Progenitor cell of endocrine pancreas (in vitro differentiated cells): ENCODE data around the gene RAB31. TPM values are rescaled to one million over a fixed set of nuclear protein-coding genes. Genes with fewer than 3 reads are reported as not detected.

Experiments
- DNase-seq: peaks from one replicate; pipeline ENCODE4 v3.0.0; 2021; ENCODE audit warnings: low spot score; ENCODE audit not compliant: unreplicated experiment
- H3K27ac Mint-ChIP-seq: 2 replicates; pipeline ENCODE4 v1.8.0; 2021; ENCODE audit warnings: mild to moderate bottlenecking, moderate library complexity, mixed read lengths
- H3K27me3 Mint-ChIP-seq: 2 replicates; pipeline ENCODE4 v1.8.0; 2021; ENCODE audit warnings: mixed read lengths
- H3K36me3 Mint-ChIP-seq: 2 replicates; pipeline ENCODE4 v1.8.0; 2022; ENCODE audit warnings: mixed read lengths; ENCODE audit not compliant: insufficient read depth
- H3K4me1 Mint-ChIP-seq: 2 replicates; pipeline ENCODE4 v1.8.0; 2021; ENCODE audit warnings: low read depth, mixed read lengths
- H3K4me3 Mint-ChIP-seq: 2 replicates; pipeline ENCODE4 v1.8.0; 2021; ENCODE audit warnings: low read depth, mild to moderate bottlenecking, moderate library complexity, mixed read lengths
- H3K9me3 Mint-ChIP-seq: 2 replicates; pipeline ENCODE4 v1.8.0; 2021; ENCODE audit warnings: low read depth, mixed read lengths
- CTCF ChIP-seq: fragments of 200-600 bp; sonication (generic); IDR thresholded peaks from one replicate; pipeline ENCODE4 v1.5.0; 2021; ENCODE audit warnings: antibody characterized with exemption, mild to moderate bottlenecking; ENCODE audit not compliant: unreplicated experiment
- total RNA-seq: library from RNA; stranded (reverse); gene quantifications from 2 replicates; pipeline ENCODE4 v1.2.1, GENCODE V29; 2021

Gene RAB31
- total RNA-seq, 1 donor from 2014 or later: 2.9 TPM

GRCh38 chr18:9874728-9875127 is 166.6 kb downstream of the RAB31 start:
- TF ChIP-seq CTCF: no peak
- DNase-seq: no peak
- Mint-ChIP-seq H3K27ac (no peak overlapping the region), H3K27me3 (peaks cover 9% of the 10 kb centered on the region), H3K4me3 (no peak overlapping the region), H3K9me3 (peaks cover 6% of the 10 kb centered on the region), H3K36me3 (no peaks in the 10 kb centered on the region), H3K4me1 (peaks cover 23% of the 10 kb centered on the region)

DNA sequence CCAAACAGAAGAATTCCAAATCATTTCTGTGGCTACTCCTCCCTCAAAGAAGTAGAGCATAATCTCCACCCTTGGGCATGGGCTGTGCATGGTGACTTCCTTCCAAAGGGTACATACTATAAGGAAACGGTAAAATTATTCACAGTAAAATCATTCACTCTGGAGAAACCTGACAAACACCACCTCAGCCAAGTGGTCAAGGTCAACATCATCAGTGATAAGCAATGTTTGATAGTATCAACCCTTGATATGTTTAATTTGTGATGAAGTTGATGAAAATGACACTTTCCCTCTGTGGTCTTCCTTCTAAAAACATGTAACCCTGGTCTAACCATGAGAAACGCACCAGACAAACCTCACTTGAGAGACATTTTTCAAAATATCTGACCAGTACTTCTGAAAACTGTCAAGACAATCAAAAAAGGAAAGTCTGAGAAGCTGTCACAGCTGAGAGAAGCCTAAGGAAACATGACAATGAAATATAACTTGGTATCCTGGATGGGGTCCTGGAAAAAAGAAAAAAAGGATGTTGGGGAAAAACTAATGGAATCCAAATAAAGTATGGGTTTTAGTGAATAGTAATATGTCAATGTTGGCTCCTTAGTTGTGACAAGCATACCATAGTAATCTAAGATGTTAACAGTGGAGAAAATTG is 168.2 kb downstream of the RAB31 start:
- no peaks in the 10 kb centered on the region for H3K36me3 Mint-ChIP-seq
- peaks cover 3% of the 10 kb centered on the region for H3K27me3 Mint-ChIP-seq
- H3K4me3 Mint-ChIP-seq: no peak overlapping the region
- H3K4me1 Mint-ChIP-seq: peaks cover 14% of the 10 kb centered on the region
- peaks cover 6% of the 10 kb centered on the region for H3K9me3 Mint-ChIP-seq
- H3K27ac Mint-ChIP-seq: peak overlapping the region; percentile 86
- DNase-seq: no peak
- TF ChIP-seq CTCF: no peak

DNA sequence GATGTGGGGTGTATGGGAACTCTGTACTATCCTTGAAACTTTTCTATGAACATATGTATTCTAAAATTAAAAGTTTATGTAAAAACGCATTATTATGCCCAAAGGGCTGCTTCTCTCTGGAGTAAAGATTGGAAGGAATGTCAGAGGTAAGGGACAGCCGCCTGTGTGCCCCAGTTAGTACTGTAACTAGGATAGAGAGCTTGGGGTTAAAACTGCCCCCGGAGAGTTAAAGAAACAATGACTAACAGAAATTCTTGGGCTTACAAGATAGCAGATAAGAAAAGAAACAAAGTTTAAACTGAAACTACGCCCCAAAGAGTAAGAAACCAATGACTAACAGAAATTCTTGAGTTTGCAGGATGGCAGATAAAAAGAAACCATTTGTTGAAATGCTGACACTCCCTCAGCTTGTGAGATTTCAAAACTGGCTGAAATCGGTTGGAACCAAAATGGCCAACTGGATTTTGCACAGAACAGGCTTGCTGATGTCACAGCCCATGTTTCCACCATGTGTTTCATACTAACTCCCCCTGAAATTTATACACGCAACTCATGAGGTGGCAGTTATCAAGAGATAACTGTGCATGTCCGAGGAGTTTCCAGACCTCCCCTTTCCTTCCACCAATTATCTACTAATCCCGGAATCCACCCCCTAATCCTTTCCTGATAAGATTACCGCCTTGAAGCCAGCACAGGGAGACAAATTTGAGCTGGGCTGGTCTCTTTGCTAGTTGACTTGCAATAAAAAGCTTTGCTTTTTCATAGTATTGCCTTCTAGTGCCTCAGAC is 169.0 kb downstream of the RAB31 start:
- Mint-ChIP-seq H3K27ac (peak overlapping the region; percentile 86), H3K9me3 (peaks cover 6% of the 10 kb centered on the region), H3K4me3 (peak overlapping the region; percentile 17), H3K27me3 (no peaks in the 10 kb centered on the region), H3K4me1 (peaks cover 14% of the 10 kb centered on the region), H3K36me3 (no peaks in the 10 kb centered on the region)
- no peak for DNase-seq
- TF ChIP-seq CTCF: no peak

DNA sequence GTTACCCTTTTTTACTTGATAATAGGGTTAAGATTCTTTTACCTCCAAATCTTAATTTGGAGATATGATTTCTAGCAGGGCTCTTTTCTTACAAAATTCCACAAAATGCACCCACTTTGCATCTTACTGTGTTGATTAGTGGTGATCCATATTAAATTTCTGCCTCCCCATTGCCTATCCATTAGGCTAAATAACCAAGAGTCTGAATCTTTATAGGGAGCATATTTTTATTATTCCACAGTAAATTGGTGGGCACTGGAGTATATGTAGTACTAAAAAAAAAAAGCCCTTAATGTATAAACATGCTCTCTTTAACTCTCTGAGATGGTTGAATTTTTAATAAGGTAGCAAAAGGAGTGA is 169.5 kb downstream of the RAB31 start:
- TF ChIP-seq CTCF: no peak
- DNase-seq: no peak
- H3K36me3 Mint-ChIP-seq: no peaks in the 10 kb centered on the region
- H3K9me3 Mint-ChIP-seq: peaks cover 6% of the 10 kb centered on the region
- H3K4me1 Mint-ChIP-seq: peaks cover 14% of the 10 kb centered on the region
- no peaks in the 10 kb centered on the region for H3K27me3 Mint-ChIP-seq
- no peak overlapping the region for H3K4me3 Mint-ChIP-seq
- peak overlapping the region; percentile 86 for H3K27ac Mint-ChIP-seq

DNA sequence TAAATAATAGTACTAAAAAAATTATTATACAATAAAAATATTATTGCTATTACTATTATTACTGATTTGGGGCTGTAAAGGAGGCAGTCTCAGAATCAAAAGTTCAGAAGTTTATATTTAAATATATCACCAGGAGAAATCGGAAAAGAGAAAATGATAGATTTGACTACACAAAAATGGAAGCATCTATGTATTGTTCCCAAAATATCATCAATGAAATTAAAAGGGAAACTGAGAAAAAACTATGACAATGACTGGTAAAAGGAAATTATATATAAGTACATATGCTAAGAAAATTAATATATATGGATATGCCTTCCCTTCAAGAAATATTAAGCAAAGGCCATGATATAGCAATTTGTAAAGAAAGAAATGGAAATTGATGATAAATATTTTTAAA is 170.0 kb downstream of the RAB31 start:
- Mint-ChIP-seq H3K27ac (no peak overlapping the region), H3K27me3 (no peaks in the 10 kb centered on the region), H3K36me3 (no peaks in the 10 kb centered on the region), H3K9me3 (peaks cover 6% of the 10 kb centered on the region), H3K4me1 (peaks cover 14% of the 10 kb centered on the region), H3K4me3 (no peak overlapping the region)
- no peak for DNase-seq
- no peak for TF ChIP-seq CTCF
